AG04449 (cell line): Measurements from ENCODE around the gene QTRT2.

ENCODE experiments used
- CTCF ChIA-PET: fragments of 350-600 bp; formaldehyde crosslinking; extraction: SDS; loops from one replicate; lab custom pipeline; 2021; ENCODE audit warnings: antibody characterized with exemption; lab: Yijun Ruan, JAX
- POLR2A ChIA-PET: fragments of 400-600, 350-600 bp; formaldehyde crosslinking; extraction: SDS; loops from one replicate; lab custom pipeline; 2020; ENCODE audit warnings: antibody characterized with exemption, inconsistent platforms; lab: Yijun Ruan, JAX
- DNase-seq: peaks from one replicate; pipeline ENCODE4 v3.0.0-alpha.2; 2010; ENCODE audit warnings: low read depth, low spot score
- H3K4me3 ChIP-seq: 2 replicates; pipeline ENCODE4 v1.5.1; 2011; ENCODE audit warnings: low read depth, mild to moderate bottlenecking, control low read depth, low read length
- TF ChIP-seq, protein P1 (sequence below): IDR thresholded peaks from one replicate; pipeline ENCODE4 v1.5.1; 2011; ENCODE audit warnings: mild to moderate bottlenecking, moderate library complexity, low read length, control low read depth, inconsistent platforms; ENCODE audit not compliant: insufficient read depth; ENCODE audit errors: missing control alignments

The QTRT2 gene

DNA sequence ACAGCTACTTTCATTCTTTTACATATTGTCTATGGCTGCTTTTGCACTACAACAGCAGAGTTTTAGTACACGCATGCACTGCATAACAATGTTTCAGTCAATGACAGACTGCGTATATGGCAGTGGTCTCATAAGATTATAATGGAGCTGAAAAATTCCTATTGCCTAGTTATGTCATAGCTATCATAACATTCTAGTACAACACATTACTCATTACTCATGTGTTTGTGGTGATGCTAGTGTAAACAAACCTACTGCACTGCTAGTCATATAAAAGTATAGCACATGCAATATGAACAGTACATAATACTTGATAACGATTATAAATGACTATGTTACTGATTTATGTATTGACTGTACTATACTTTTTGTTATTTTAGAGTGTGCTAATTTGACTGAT, 47.9 kb downstream of the QTRT2 start:
- DNase-seq = no peak
- TF ChIP-seq, protein P1, sequence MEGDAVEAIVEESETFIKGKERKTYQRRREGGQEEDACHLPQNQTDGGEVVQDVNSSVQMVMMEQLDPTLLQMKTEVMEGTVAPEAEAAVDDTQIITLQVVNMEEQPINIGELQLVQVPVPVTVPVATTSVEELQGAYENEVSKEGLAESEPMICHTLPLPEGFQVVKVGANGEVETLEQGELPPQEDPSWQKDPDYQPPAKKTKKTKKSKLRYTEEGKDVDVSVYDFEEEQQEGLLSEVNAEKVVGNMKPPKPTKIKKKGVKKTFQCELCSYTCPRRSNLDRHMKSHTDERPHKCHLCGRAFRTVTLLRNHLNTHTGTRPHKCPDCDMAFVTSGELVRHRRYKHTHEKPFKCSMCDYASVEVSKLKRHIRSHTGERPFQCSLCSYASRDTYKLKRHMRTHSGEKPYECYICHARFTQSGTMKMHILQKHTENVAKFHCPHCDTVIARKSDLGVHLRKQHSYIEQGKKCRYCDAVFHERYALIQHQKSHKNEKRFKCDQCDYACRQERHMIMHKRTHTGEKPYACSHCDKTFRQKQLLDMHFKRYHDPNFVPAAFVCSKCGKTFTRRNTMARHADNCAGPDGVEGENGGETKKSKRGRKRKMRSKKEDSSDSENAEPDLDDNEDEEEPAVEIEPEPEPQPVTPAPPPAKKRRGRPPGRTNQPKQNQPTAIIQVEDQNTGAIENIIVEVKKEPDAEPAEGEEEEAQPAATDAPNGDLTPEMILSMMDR = no peak
- CTCF ChIA-PET = no interaction called here
- POLR2A ChIA-PET = interaction anchor here (0.6 kb wide), 1 partner anchor 106 kb away, joined by 3 read pairs; no protein-coding TSS in a partner anchor
- no peak overlapping the region for H3K4me3 ChIP-seq

DNA sequence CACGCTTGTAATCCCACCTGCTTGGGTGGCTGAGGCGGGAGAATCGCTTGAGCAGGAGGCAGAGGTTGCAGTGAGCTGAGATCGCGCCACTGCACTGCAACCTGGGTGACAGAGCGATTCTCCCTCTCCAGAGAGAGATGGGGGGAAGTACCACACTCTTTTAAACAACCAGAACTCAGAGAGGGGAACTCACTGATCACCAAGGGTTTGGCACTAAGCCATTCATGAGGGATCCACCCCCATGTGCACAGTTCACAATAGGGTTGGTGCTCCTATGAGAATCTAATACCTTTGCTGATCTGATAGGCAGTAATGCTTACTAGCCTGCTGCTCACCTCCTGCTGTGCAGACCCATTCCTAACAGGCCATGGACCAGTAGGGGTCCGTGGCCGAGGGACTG, 51.6 kb downstream of the QTRT2 start:
- no peak overlapping the region for H3K4me3 ChIP-seq
- TF ChIP-seq, protein P1 = no peak
- no peak for DNase-seq
- CTCF ChIA-PET = no interaction called here
- POLR2A ChIA-PET = no interaction called here

DNA sequence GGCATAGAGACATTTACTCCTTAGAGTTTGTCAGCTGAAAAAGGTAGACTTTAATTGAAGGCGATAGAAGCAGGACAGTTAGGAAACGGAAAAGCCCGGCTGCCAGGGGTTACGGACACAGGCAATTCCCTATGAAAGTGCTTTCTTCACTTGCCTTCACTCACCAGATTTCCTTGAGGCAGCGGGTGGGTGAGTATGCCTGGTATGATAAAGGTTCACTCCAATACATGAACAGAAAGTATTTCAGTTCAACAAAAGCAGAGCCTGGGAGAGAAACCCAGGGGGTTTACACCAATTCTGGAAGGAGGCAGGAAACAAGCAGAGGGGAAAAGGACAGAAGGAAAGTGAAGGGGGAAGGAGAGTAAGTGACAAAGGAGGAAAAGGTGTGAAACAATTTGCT, 53.9 kb downstream of the QTRT2 start:
- no peak overlapping the region for H3K4me3 ChIP-seq
- no peak for DNase-seq
- POLR2A ChIA-PET = no interaction called here
- TF ChIP-seq, protein P1 = no peak
- CTCF ChIA-PET = no interaction called here

DNA sequence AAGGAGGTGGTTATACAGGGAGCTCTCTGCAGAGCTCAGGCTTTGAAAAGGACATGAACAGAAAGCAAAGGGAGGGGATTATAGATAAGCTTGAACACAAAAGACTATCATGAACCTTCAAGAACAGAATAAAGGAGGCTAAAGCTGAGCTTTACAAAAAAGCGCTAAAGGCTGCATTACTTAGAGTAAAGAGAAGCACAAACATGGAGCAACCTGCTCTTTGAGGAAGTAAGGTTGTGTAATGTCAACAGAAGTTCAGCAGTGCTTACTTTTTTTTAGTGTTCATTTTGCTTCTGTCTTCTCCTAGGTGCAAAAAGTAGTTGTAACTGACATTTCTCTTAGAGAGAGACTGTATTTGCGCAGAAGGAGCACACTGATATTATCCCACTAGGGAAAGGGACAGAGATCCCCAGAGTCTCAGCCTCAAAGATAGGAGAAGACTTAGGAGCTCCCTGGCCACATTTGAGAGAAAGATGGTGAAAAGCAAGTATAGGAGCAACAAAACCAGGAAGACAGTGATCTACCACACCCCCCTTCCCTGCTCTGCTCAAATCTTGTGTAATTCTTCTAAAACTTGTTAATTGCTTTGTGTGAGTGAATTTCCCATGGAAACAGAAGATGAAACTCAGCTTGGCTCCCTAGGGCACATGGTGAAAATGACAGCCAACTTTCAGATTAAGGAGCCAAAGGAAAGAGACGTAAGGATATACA, 54.7 kb downstream of the QTRT2 start:
- TF ChIP-seq, protein P1 = no peak
- no peak for DNase-seq
- no peak overlapping the region for H3K4me3 ChIP-seq
- ChIA-PET POLR2A (no interaction called here), CTCF (no interaction called here)

DNA sequence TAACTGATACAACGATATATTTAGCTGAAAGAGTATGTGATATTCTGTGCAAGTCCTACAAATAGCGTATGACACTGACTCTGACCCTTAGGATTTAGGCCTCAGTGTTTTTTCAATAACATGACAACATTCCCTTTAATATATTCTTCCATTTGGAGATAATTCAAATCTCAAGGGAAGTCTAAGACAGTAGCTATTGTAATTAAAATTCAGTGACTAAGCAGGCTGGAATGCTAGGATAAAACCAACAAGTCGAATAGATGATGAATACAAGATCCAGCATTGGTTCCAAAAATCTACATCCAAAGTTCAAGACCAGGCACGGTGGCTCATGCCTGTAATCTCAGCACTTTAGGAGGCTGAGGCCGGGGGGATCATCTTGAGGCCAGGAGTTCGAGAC, 56.2 kb downstream of the QTRT2 start:
- no peak overlapping the region for H3K4me3 ChIP-seq
- DNase-seq = no peak
- CTCF ChIA-PET = interaction anchor here (0.7 to 1.5 kb wide), 2 partner anchors 9 to 12 kb away, joined by 3 read pairs; no protein-coding TSS in a partner anchor
- POLR2A ChIA-PET = interaction anchor here (0.7 kb wide), 1 partner anchor 31 kb away, joined by 3 read pairs; no protein-coding TSS in a partner anchor
- TF ChIP-seq, protein P1 = no peak

DNA sequence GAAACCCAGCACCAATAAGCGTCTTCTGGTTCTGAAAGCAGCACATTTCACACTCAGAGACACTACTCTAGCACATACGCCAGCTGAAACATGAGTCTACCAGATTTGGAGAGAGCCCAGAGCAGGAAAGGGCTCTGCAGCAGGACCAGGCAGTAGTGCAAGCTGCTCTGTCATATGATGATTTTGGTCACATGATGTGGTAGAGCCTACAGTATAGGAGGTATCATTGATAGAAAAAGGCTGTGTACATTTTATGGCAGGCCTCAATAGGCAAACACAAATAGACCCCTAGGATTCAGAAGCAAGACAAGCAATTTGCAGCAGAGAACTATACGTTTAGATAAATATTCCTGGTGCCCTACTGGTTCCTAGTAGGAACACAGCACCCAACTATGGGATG, 58.2 kb downstream of the QTRT2 start:
- DNase-seq = no peak
- no peak overlapping the region for H3K4me3 ChIP-seq
- TF ChIP-seq, protein P1 = no peak
- CTCF ChIA-PET = no interaction called here
- POLR2A ChIA-PET = no interaction called here
